Smooth muscle cell (in vitro differentiated cells): ENCODE data around the gene AMACR. TPM values are rescaled to one million over a fixed set of nuclear protein-coding genes. Genes with fewer than 3 reads are reported as not detected.

Experiments used
- DNase-seq: peaks from one replicate; lab custom pipeline; 2025; ENCODE audit not compliant: unreplicated experiment; lab: John Stamatoyannopoulos, UW
- H2AFZ ChIP-seq: fragments of 200-600 bp; sonication (generic); 2 replicates; pipeline ENCODE4 v1.6.0; 2016; ENCODE audit warnings: antibody characterized with exemption, low read depth, mild to moderate bottlenecking
- H3F3A ChIP-seq: fragments of 200-600 bp; sonication (generic); 2 replicates; pipeline ENCODE4 v1.6.0; 2017; ENCODE audit warnings: antibody characterized with exemption, low read depth
- H3K27ac ChIP-seq: fragments of 200-600 bp; sonication (generic); 2 replicates; pipeline ENCODE4 v1.5.1; 2016; ENCODE audit warnings: low read depth, mild to moderate bottlenecking
- H3K27me3 ChIP-seq: fragments of 200-600 bp; sonication (generic); 2 replicates; pipeline ENCODE4 v1.6.1; 2016; ENCODE audit warnings: low read depth, mild to moderate bottlenecking
- H3K36me3 ChIP-seq: fragments of 200-600 bp; sonication (generic); 2 replicates; pipeline ENCODE4 v1.5.1; 2016; ENCODE audit warnings: low read depth
- H3K4me1 ChIP-seq: fragments of 200-600 bp; sonication (generic); 2 replicates; pipeline ENCODE4 v1.5.1; 2016; ENCODE audit warnings: low read depth
- H3K4me2 ChIP-seq: fragments of 200-600 bp; sonication (generic); 2 replicates; pipeline ENCODE4 v1.6.0; 2016; ENCODE audit warnings: mild to moderate bottlenecking
- H3K4me3 ChIP-seq: fragments of 200-600 bp; sonication (generic); 2 replicates; pipeline ENCODE4 v1.5.1; 2016; ENCODE audit warnings: mild to moderate bottlenecking
- H3K79me2 ChIP-seq: fragments of 200-600 bp; sonication (generic); 2 replicates; pipeline ENCODE4 v1.6.0; 2016; ENCODE audit warnings: low read depth, mild to moderate bottlenecking
- H3K9ac ChIP-seq: fragments of 200-600 bp; sonication (generic); 2 replicates; pipeline ENCODE4 v1.6.0; 2016; ENCODE audit warnings: low read depth
- H3K9me3 ChIP-seq: fragments of 200-600 bp; sonication (generic); replicated peaks from 2 replicates; pipeline ENCODE4 v1.5.1; 2016; ENCODE audit warnings: low read depth
- H4K20me1 ChIP-seq: fragments of 200-600 bp; sonication (generic); 2 replicates; pipeline ENCODE4 v1.6.0; 2016; ENCODE audit warnings: low read depth
- CTCF ChIP-seq: fragments of 200-600 bp; sonication (generic); IDR thresholded peaks from 2 replicates; pipeline ENCODE4 v1.5.1; 2017; ENCODE audit warnings: borderline replicate concordance, mild to moderate bottlenecking, antibody characterized with exemption; ENCODE audit not compliant: insufficient read depth, poor library complexity, severe bottlenecking
- WGBS: methylation state at CpG from one replicate; pipeline ENCODE4 v1.1.7; 2016; ENCODE audit warnings: low lambda C conversion rate; 5-methylcytosine and 5-hydroxymethylcytosine counted together
- polyA plus RNA-seq: library from polyadenylated mRNA; unstranded; fragments of >200 nt; fragmentation: Nextera tagmentation; extraction: Ambion mirVana; gene quantifications from 2 replicates; pipeline ENCODE4 v1.2.1, GENCODE V29; 2016
- total RNA-seq: library from RNA; depleted of rRNA; stranded (reverse); fragments of >200 nt; gene quantifications from 2 replicates; pipeline ENCODE4 v1.2.3, GENCODE V29; 2014

Gene AMACR
- total and polyA plus RNA-seq, 2 experiments from 2014 or later, result 14.1 to 14.5 TPM

DNA sequence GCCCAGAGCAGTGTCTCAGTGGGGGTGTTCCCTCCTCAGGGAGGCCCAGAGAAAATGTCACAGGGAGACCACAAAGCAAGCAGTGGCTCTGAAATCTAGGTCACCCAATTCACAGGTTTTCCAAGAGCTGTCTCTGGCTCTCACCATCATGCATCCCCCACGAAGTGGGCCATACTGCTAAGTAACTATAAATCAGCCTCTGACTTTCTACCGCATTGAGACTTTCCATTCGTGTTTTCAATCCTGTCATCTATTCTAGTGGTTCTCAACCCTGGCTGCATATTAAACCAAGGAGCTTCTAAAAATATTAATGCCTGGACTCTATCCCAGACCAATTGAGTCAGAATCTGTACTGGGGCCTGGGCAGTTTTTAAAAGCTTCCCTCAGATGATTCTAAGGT is 37.2 kb upstream of the AMACR start:
- no peak for DNase-seq
- H3K79me2 ChIP-seq, result no peaks in the 10 kb centered on the region
- no peak overlapping the region for H3K4me3 ChIP-seq
- WGBS, result 86% methylated on average over 3 of the region's 3 CpGs
- H3K27me3 ChIP-seq, result no peaks in the 10 kb centered on the region
- H3K36me3 ChIP-seq, result no peaks in the 10 kb centered on the region
- H3K27ac ChIP-seq, result no peak overlapping the region
- no peaks in the 10 kb centered on the region for H3K9me3 ChIP-seq
- no peak overlapping the region for H3K4me2 ChIP-seq
- H3K9ac ChIP-seq, result no peak overlapping the region
- H4K20me1 ChIP-seq, result no peaks in the 10 kb centered on the region
- H3F3A ChIP-seq, result no peaks in the 10 kb centered on the region
- no peak overlapping the region for H2AFZ ChIP-seq
- TF ChIP-seq CTCF, result no peak
- no peaks in the 10 kb centered on the region for H3K4me1 ChIP-seq

GRCh38 chr5:34043099-34043876 is 35.4 kb upstream of the AMACR start, which contains the start of gene C1QTNF3:
C1QTNF3 (minus strand) TSS chr5:34043213; CDS start chr5:34043125, 88 bp downstream.
- Histone ChIP-seq H3K9ac (no peak within 1 kb of the TSS), H3K9me3 (no peaks in the 10 kb centered on the region), H3K27me3 (no peaks in the 10 kb centered on the region), H3K27ac (no peak within 1 kb of the TSS), H3K4me2 (peak within 1 kb of the TSS; percentile 1), H2AFZ (no peak within 1 kb of the TSS), H3K4me1 (peaks cover 5% of the 10 kb centered on the region), H3K36me3 (no peaks in the 10 kb centered on the region), H3K79me2 (no peaks in the 10 kb centered on the region), H3F3A (no peaks in the 10 kb centered on the region), H4K20me1 (no peaks in the 10 kb centered on the region), H3K4me3 (no peak within 1 kb of the TSS)
- WGBS, result 47% methylated on average over 10 of the region's 10 CpGs
- no peak for TF ChIP-seq CTCF
- no peak for DNase-seq

- Histone ChIP-seq H3K27ac (no peak overlapping the region), H3K9me3 (no peaks in the 10 kb centered on the region), H3K36me3 (no peaks in the 10 kb centered on the region), H3K4me2 (no peak overlapping the region), H3K4me3 (no peak overlapping the region), H3F3A (peaks cover 5% of the 10 kb centered on the region), H3K9ac (no peak overlapping the region), H4K20me1 (no peaks in the 10 kb centered on the region), H3K4me1 (peaks cover 10% of the 10 kb centered on the region), H3K79me2 (no peaks in the 10 kb centered on the region), H3K27me3 (no peaks in the 10 kb centered on the region), H2AFZ (no peak overlapping the region)
- DNase-seq, result no peak
- 95% methylated on average over 7 of the region's 7 CpGs for WGBS
- TF ChIP-seq CTCF, result no peak
Measured at GRCh38 chr5:34042321-34042720, 34.5 kb upstream of the AMACR start.
